Measurements from ENCODE around the gene GTF2E1. TPM values are rescaled to one million over a fixed set of nuclear protein-coding genes. Genes with fewer than 3 reads are reported as not detected.

Gene GTF2E1
- polyA plus RNA-seq, 1 donor (not counting 4 experiments of a cell fraction or from before 2014, with no cell fraction given) = 14.8 TPM

- Histone ChIP-seq H4K20me1 (ENCODE audit: control insufficient read depth, extremely low read depth, insufficient read depth, low read length) (no peaks in the 10 kb centered on the region), H3K9me1 (ENCODE audit: control insufficient read depth, extremely low read depth, insufficient read depth, low read length) (peaks cover 2% of the 10 kb centered on the region), H3K79me2 (ENCODE audit: control insufficient read depth, insufficient read depth, low read length) (peaks cover 17% of the 10 kb centered on the region), H2AFZ (ENCODE audit: control insufficient read depth, low read length) (no peak overlapping the region), H3K36me3 (ENCODE audit: control insufficient read depth in 2 of 2, extremely low read depth in 1 of 2, insufficient read depth in 2 of 2, low read length in 2 of 2) (peaks cover 3% of the 10 kb centered on the region in 2 experiments), H3K27ac (ENCODE audit: control insufficient read depth, insufficient read depth, low read length) (no peak overlapping the region), H3K4me1 (ENCODE audit: control insufficient read depth, extremely low read depth, insufficient read depth, low read length) (peaks cover 7% of the 10 kb centered on the region), H3K9me3 (ENCODE audit: control insufficient read depth, low read depth, low read length) (no peaks in the 10 kb centered on the region), H3K27me3 (ENCODE audit: control insufficient read depth, extremely low read depth, insufficient read depth, low read length) (no peaks in the 10 kb centered on the region), H3K4me2 (ENCODE audit: control insufficient read depth, extremely low read depth, insufficient read depth, low read depth, low read length) (no peak overlapping the region), H3K4me3 (ENCODE audit: control insufficient read depth in 2 of 3, extremely low read depth in 1 of 3, insufficient read depth in 2 of 3, low read depth in 1 of 3, low read length in 3 of 3) (no peak overlapping the region), H3K9ac (ENCODE audit: control insufficient read depth, extremely low read depth, insufficient read depth, low read length) (no peak overlapping the region)
- FAIRE-seq = no peak
- TF ChIP-seq CTCF (optimal IDR thresholded peaks at IDR 0.05 in 1 of 3, IDR thresholded peaks at IDR 0.05 in 1 of 3, conservative IDR thresholded peaks at IDR 0.05 in 1 of 3; ENCODE audit: extremely low read depth in 1 of 3, insufficient read depth in 2 of 3, low read length in 3 of 3) (no peak), EZH2 (IDR thresholded peaks at IDR 0.05; ENCODE audit: low read length) (no peak)
- no peak for DNase-seq (ENCODE audit: low read depth, low spot score)
- dilution Hi-C loops (cut with MboI; ENCODE audit: extremely low pct_ligation_motif_present, low sequenced_read_pairs) = no loop called here
Measured at GRCh38 chr3:120772081-120772480, 29.5 kb downstream of the GTF2E1 start.

GRCh38 chr3:120773932-120774331 lies 31.4 kb downstream of the GTF2E1 start:
- Histone ChIP-seq H3K9ac (ENCODE audit: control insufficient read depth, extremely low read depth, insufficient read depth, low read length) (no peak overlapping the region), H3K79me2 (ENCODE audit: control insufficient read depth, insufficient read depth, low read length) (peaks cover 6% of the 10 kb centered on the region), H3K4me1 (ENCODE audit: control insufficient read depth, extremely low read depth, insufficient read depth, low read length) (peaks cover 5% of the 10 kb centered on the region), H3K4me3 (ENCODE audit: control insufficient read depth in 2 of 3, extremely low read depth in 1 of 3, insufficient read depth in 2 of 3, low read depth in 1 of 3, low read length in 3 of 3) (no peak overlapping the region), H4K20me1 (ENCODE audit: control insufficient read depth, extremely low read depth, insufficient read depth, low read length) (no peaks in the 10 kb centered on the region), H3K4me2 (ENCODE audit: control insufficient read depth, extremely low read depth, insufficient read depth, low read depth, low read length) (no peak overlapping the region), H3K36me3 (ENCODE audit: control insufficient read depth in 2 of 2, extremely low read depth in 1 of 2, insufficient read depth in 2 of 2, low read length in 2 of 2) (peaks cover 3% of the 10 kb centered on the region in 2 experiments), H3K27ac (ENCODE audit: control insufficient read depth, insufficient read depth, low read length) (no peak overlapping the region), H3K9me1 (ENCODE audit: control insufficient read depth, extremely low read depth, insufficient read depth, low read length) (peaks cover 2% of the 10 kb centered on the region), H3K9me3 (ENCODE audit: control insufficient read depth, low read depth, low read length) (no peaks in the 10 kb centered on the region), H3K27me3 (ENCODE audit: control insufficient read depth, extremely low read depth, insufficient read depth, low read length) (no peaks in the 10 kb centered on the region), H2AFZ (ENCODE audit: control insufficient read depth, low read length) (no peak overlapping the region)
- dilution Hi-C loops (cut with MboI; ENCODE audit: extremely low pct_ligation_motif_present, low sequenced_read_pairs) = no loop called here
- DNase-seq (ENCODE audit: low read depth, low spot score) = no peak
- FAIRE-seq = peak; percentile 61
- no peak for TF ChIP-seq CTCF (optimal IDR thresholded peaks at IDR 0.05 in 1 of 3, IDR thresholded peaks at IDR 0.05 in 1 of 3, conservative IDR thresholded peaks at IDR 0.05 in 1 of 3; ENCODE audit: extremely low read depth in 1 of 3, insufficient read depth in 2 of 3, low read length in 3 of 3)
- no peak for TF ChIP-seq EZH2 (IDR thresholded peaks at IDR 0.05; ENCODE audit: low read length)
